H1 (cell line): ENCODE measurements around the gene GLYR1. TPM values are rescaled to one million over a fixed set of nuclear protein-coding genes. Genes with fewer than 3 reads are reported as not detected.

Experiments
- CTCF ChIA-PET: fragments of 300-600 bp; sonication (Branson Sonifier 250); formaldehyde crosslinking; loops from one replicate; lab custom pipeline; 2021; ENCODE audit not compliant: partially characterized antibody; lab: Charles Lee
- POLR2A ChIA-PET: fragments of 300-600 bp; sonication (Branson Sonifier 250); formaldehyde crosslinking; loops from one replicate; lab custom pipeline; 2021; ENCODE audit warnings: inconsistent platforms; ENCODE audit not compliant: partially characterized antibody; lab: Charles Lee
- DNase-seq, 2 experiments: peaks; one replicate each; pipeline versions ENCODE4 v3.0.0 to v3.0.0-alpha.2; 2010 to 2022; ENCODE audit warnings: low spot score in 2 of 2, low read depth in 1 of 2, mixed read lengths in 1 of 2
- FAIRE-seq: peaks from 2 replicates; lab custom pipeline; 2011; peaks lifted over from hg19 to GRCh38; lab: Jason Lieb, UNC
- H2AFZ ChIP-seq: 2 replicates; pipeline ENCODE4 v1.8.1; 2012; ENCODE audit warnings: low read length, inconsistent platforms
- H2AK5ac ChIP-seq: 2 replicates; pipeline ENCODE4 v1.6.1; 2013; ENCODE audit warnings: low read depth, low read length
- H2BK120ac ChIP-seq: replicated peaks from 2 replicates; pipeline ENCODE3; 2013; ENCODE audit warnings: low read depth, low read length, inconsistent platforms
- H2BK12ac ChIP-seq: 2 replicates; pipeline ENCODE4 v1.6.1; 2013; ENCODE audit warnings: low read depth, low read length
- H2BK15ac ChIP-seq: 2 replicates; pipeline ENCODE4 v1.6.1; 2013; ENCODE audit warnings: low read length
- H2BK20ac ChIP-seq: 2 replicates; pipeline ENCODE4 v1.6.1; 2013; ENCODE audit warnings: low read length
- H2BK5ac ChIP-seq: 2 replicates; pipeline ENCODE4 v1.6.1; 2013; ENCODE audit warnings: low read depth, low read length
- H3K14ac ChIP-seq: 2 replicates; pipeline ENCODE4 v1.6.1; 2013; ENCODE audit warnings: inconsistent platforms; ENCODE audit not compliant: insufficient read length
- H3K18ac ChIP-seq: 2 replicates; pipeline ENCODE4 v1.6.1; 2013; ENCODE audit warnings: low read length; ENCODE audit errors: extremely low read depth
- H3K23ac ChIP-seq: 2 replicates; pipeline ENCODE4 v1.6.1; 2013; ENCODE audit warnings: inconsistent platforms; ENCODE audit not compliant: insufficient read length
- H3K23me2 ChIP-seq: 2 replicates; pipeline ENCODE4 v1.6.1; 2013; ENCODE audit warnings: low read depth, low read length
- H3K27ac ChIP-seq: 2 replicates; pipeline ENCODE4 v1.6.1; 2011; ENCODE audit warnings: low read depth, low read length, inconsistent platforms
- H3K27me3 ChIP-seq, 4 experiments: replicated peaks in 1 of 4; 1 replicate in 1 of 4; 2 replicates in 3 of 4; pipeline versions ENCODE4 v1.6.1 to v1.8.1; 2011 to 2013; ENCODE audit warnings: low read length in 3 of 4, mild to moderate bottlenecking in 3 of 4, inconsistent platforms in 2 of 4, mixed read lengths in 2 of 4, moderate library complexity in 1 of 4; ENCODE audit not compliant: control insufficient read depth in 3 of 4, insufficient read depth in 3 of 4; ENCODE audit errors: extremely low read depth in 1 of 4
- H3K36me3 ChIP-seq, 4 experiments: 2 replicates each; pipeline versions ENCODE4 v1.6.1 to v1.8.1; 2011 to 2013; ENCODE audit warnings: mild to moderate bottlenecking in 4 of 4, low read length in 3 of 4, moderate library complexity in 2 of 4, control low read depth in 1 of 4, inconsistent platforms in 1 of 4; ENCODE audit not compliant: insufficient read depth in 4 of 4, control insufficient read depth in 2 of 4
- H3K4ac ChIP-seq: replicated peaks from 2 replicates; pipeline ENCODE3; 2013; ENCODE audit warnings: low read length, low read depth, mixed read lengths, inconsistent platforms; ENCODE audit not compliant: insufficient read length
- H3K4me1 ChIP-seq, 4 experiments: replicated peaks in 1 of 4; 1 replicate in 1 of 4; 2 replicates in 3 of 4; pipeline versions ENCODE4 v1.6.1 to v1.8.1; 2011 to 2013; ENCODE audit warnings: low read length in 3 of 4, inconsistent platforms in 2 of 4, mixed read lengths in 1 of 4; ENCODE audit not compliant: insufficient read depth in 4 of 4, control insufficient read depth in 3 of 4
- H3K4me2 ChIP-seq, 2 experiments: 2 replicates each; pipeline versions ENCODE4 v1.6.1 to v1.8.1; 2011 to 2013; ENCODE audit warnings: low read depth in 2 of 2, low read length in 2 of 2, control low read depth in 1 of 2, inconsistent platforms in 1 of 2, mild to moderate bottlenecking in 1 of 2; ENCODE audit not compliant: insufficient read depth in 1 of 2
- H3K4me3 ChIP-seq, 4 experiments: fragments of 200-600, 300-600 bp in 1 of 4; sonication (generic), shearing (Covaris generic), sonication (Bioruptor Twin) in 1 of 4; 2 replicates each; pipeline versions ENCODE4 v1.5.1 to v1.8.1; 2011 to 2016; ENCODE audit warnings: low read length in 4 of 4, low read depth in 3 of 4, control low read depth in 2 of 4, inconsistent platforms in 2 of 4, mild to moderate bottlenecking in 2 of 4, mixed read lengths in 1 of 4, moderate library complexity in 1 of 4; ENCODE audit not compliant: insufficient read depth in 2 of 4; ENCODE audit errors: extremely low read depth in 1 of 4
- H3K56ac ChIP-seq: replicated peaks from 2 replicates; pipeline ENCODE3; 2013; ENCODE audit warnings: low read depth, mild to moderate bottlenecking, mixed read lengths, low read length, inconsistent platforms; ENCODE audit not compliant: insufficient read length
- H3K79me1 ChIP-seq: 2 replicates; pipeline ENCODE4 v1.6.1; 2013; ENCODE audit warnings: low read depth, low read length, control low read depth
- H3K79me2 ChIP-seq, 2 experiments: 2 replicates each; pipeline versions ENCODE4 v1.6.1 to v1.8.1; 2012 to 2013; ENCODE audit warnings: low read length in 2 of 2, mild to moderate bottlenecking in 2 of 2, inconsistent platforms in 1 of 2; ENCODE audit not compliant: insufficient read depth in 2 of 2, control insufficient read depth in 1 of 2
- H3K9ac ChIP-seq, 4 experiments: replicated peaks in 1 of 4; 1 replicate in 1 of 4; 2 replicates in 3 of 4; pipeline versions ENCODE4 v1.6.1 to v1.8.1; 2011 to 2013; ENCODE audit warnings: low read depth in 3 of 4, low read length in 3 of 4, control low read depth in 2 of 4, mild to moderate bottlenecking in 2 of 4, moderate library complexity in 2 of 4, inconsistent platforms in 1 of 4; ENCODE audit errors: extremely low read depth in 1 of 4
- H3K9me3 ChIP-seq, 2 experiments: 2 replicates each; pipeline versions ENCODE4 v1.6.1 to v1.8.1; 2012 to 2013; ENCODE audit warnings: mild to moderate bottlenecking in 2 of 2, moderate library complexity in 2 of 2, control low read depth in 1 of 2, inconsistent platforms in 1 of 2, low read depth in 1 of 2, low read length in 1 of 2, mixed read lengths in 1 of 2; ENCODE audit not compliant: insufficient read depth in 2 of 2
- H4K20me1 ChIP-seq, 2 experiments: replicated peaks in 1 of 2; 2 replicates each; pipeline versions ENCODE3 to v1.8.1; 2011 to 2013; ENCODE audit warnings: inconsistent platforms in 2 of 2, low read length in 2 of 2, mild to moderate bottlenecking in 1 of 2; ENCODE audit not compliant: insufficient read depth in 2 of 2, control insufficient read depth in 1 of 2
- H4K5ac ChIP-seq: 2 replicates; pipeline ENCODE4 v1.6.1; 2013; ENCODE audit warnings: low read length, low read depth, mixed read lengths, inconsistent platforms; ENCODE audit not compliant: insufficient read length
- H4K8ac ChIP-seq: 2 replicates; pipeline ENCODE4 v1.8.0; 2013; ENCODE audit warnings: mild to moderate bottlenecking, moderate library complexity, low read length, inconsistent platforms; ENCODE audit not compliant: insufficient read depth; ENCODE audit errors: extremely low read depth
- H4K91ac ChIP-seq: replicated peaks from 2 replicates; pipeline ENCODE3; 2013; ENCODE audit warnings: low read length, mixed read lengths, inconsistent platforms; ENCODE audit not compliant: insufficient read length
- BRCA1 ChIP-seq: IDR thresholded peaks from 2 replicates; pipeline ENCODE4 v1.6.1; 2012; ENCODE audit warnings: low read depth, low read length, improper control_type of control experiment
- CHD2 ChIP-seq: IDR thresholded peaks from 2 replicates; pipeline ENCODE4 v1.6.1; 2012; ENCODE audit warnings: low read length, improper control_type of control experiment
- EP300 ChIP-seq, 2 experiments: IDR thresholded peaks; 1 replicate in 1 of 2; 2 replicates in 1 of 2; pipeline ENCODE4 v1.6.1; 2011 to 2012; ENCODE audit warnings: low read depth in 2 of 2, low read length in 2 of 2, mild to moderate bottlenecking in 2 of 2, borderline replicate concordance in 1 of 2, inconsistent platforms in 1 of 2, moderate library complexity in 1 of 2
- GABPA ChIP-seq: IDR thresholded peaks from 2 replicates; pipeline ENCODE4 v1.6.1; 2011; ENCODE audit warnings: mild to moderate bottlenecking, low read length, moderate library complexity, borderline replicate concordance; ENCODE audit not compliant: insufficient read depth
- HDAC6 ChIP-seq: IDR thresholded peaks from one replicate; pipeline ENCODE4 v1.7.1; 2012; ENCODE audit warnings: low read depth, mild to moderate bottlenecking, inconsistent platforms, low read length, moderate library complexity
- KDM5A ChIP-seq: fragments of 200-600 bp; IDR thresholded peaks from 2 replicates; pipeline ENCODE4 v1.7.1; 2012; ENCODE audit warnings: mild to moderate bottlenecking, low read length, inconsistent platforms, mixed read lengths
- PHF8 ChIP-seq: fragments of 200-600 bp; sonication (generic); conservative IDR thresholded peaks from 2 replicates; pipeline ENCODE4 v1.7.1; 2012; ENCODE audit warnings: low read depth, mild to moderate bottlenecking, inconsistent platforms, low read length, moderate library complexity
- POLR2AphosphoS5 ChIP-seq: IDR thresholded peaks from 2 replicates; pipeline ENCODE4 v1.6.1; 2011; ENCODE audit warnings: low read depth, low read length
- POU5F1 ChIP-seq: IDR thresholded peaks from 2 replicates; pipeline ENCODE4 v1.6.1; 2011; ENCODE audit warnings: low read depth, mild to moderate bottlenecking, low read length, moderate library complexity
- RAD21 ChIP-seq, 2 experiments: IDR thresholded peaks in 1 of 2; conservative IDR thresholded peaks in 1 of 2; 2 replicates each; pipeline ENCODE4 v1.6.1; 2011; ENCODE audit warnings: low read depth in 2 of 2, low read length in 2 of 2, improper control_type of control experiment in 1 of 2, inconsistent platforms in 1 of 2, mild to moderate bottlenecking in 1 of 2, moderate library complexity in 1 of 2
- SIRT6 ChIP-seq: IDR thresholded peaks from one replicate; pipeline ENCODE4 v1.7.1; 2012; ENCODE audit warnings: low read length, inconsistent platforms
- SIX5 ChIP-seq: IDR thresholded peaks from 2 replicates; pipeline ENCODE4 v1.6.1; 2011; ENCODE audit warnings: mild to moderate bottlenecking, low read depth, low read length
- SP1 ChIP-seq: IDR thresholded peaks from 2 replicates; pipeline ENCODE4 v1.6.1; 2011; ENCODE audit warnings: low read depth, low read length
- TAF1 ChIP-seq: IDR thresholded peaks from 2 replicates; pipeline ENCODE4 v1.6.1; 2011; ENCODE audit warnings: mild to moderate bottlenecking, low read depth, low read length
- WGBS, 2 experiments: shearing (Covaris generic) in 1 of 2; methylation state at CpG; one replicate each; pipeline versions ENCODE4 v1.1.6 to v1.1.7; 2013 to 2015; ENCODE audit warnings: low lambda C conversion rate in 2 of 2, mixed read lengths in 2 of 2, inconsistent platforms in 1 of 2, low coverage in 1 of 2, missing lambda C conversion rate in 1 of 2; ENCODE audit not compliant: insufficient replicate concordance in 2 of 2, insufficient coverage in 1 of 2, insufficient read length in 1 of 2; ENCODE audit errors: extremely low coverage in 1 of 2, missing lambda C conversion rate in 1 of 2; 5-methylcytosine and 5-hydroxymethylcytosine counted together
- polyA plus RNA-seq, 7 experiments: library from polyadenylated mRNA; depleted of rRNA in 3 of 7; stranded (reverse) in 5 of 7; unstranded in 2 of 7; fragments of >200 nt in 5 of 7; fragments of 200-250 nt in 2 of 7; gene quantifications; 1 replicate in 5 of 7; 2 replicates in 1 of 7; 4 replicates in 1 of 7; pipeline versions ENCODE4 v1.2.1 to v1.2.3, GENCODE V29; 2011 to 2013; ENCODE audit warnings: missing spikeins in 2 of 7, mixed read lengths in 2 of 7
- total RNA-seq: library from RNA; stranded (reverse); fragmentation: NEBNext Ultra II Directional; extraction: Animal tissue kit (Norgen Biotek cat#: 25700); gene quantifications from 2 replicates; pipeline ENCODE4 v1.2.1, GENCODE V29; 2021
- TF ChIP-seq, protein P1 (sequence below): IDR thresholded peaks from 2 replicates; pipeline ENCODE4 v1.6.1; 2011; ENCODE audit warnings: low read depth, mild to moderate bottlenecking, low read length; ENCODE audit not compliant: insufficient read depth

GLYR1 gene
- total and polyA plus RNA-seq, 2 of the 8 experiments (the other 6 are each of a cell fraction or from before 2014, with no cell fraction given) = 50.2 to 115 TPM

DNA sequence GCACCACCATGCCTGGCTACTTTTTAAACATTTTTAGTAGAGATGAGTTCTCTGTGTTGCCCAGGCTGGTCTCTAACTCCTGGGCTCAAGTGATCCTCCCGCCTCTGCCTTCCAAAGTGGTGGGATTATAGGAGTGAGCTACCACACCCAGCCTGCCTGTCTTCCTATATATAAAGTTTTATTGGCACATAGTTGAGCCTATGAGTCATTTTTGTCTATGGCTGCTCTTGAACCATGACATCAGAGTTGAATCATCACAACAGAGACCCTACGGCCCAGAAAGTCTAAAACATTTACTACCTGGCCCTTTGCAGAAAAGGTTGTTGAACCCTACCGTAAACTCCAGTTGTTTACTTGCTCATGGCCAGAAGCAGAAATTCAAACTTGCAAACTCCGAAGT is 66.9 kb downstream of the GLYR1 start:
- Histone ChIP-seq H3K4me2 (no peak overlapping the region), H3K9ac (no peak overlapping the region), H3K27me3 (no peaks in the 10 kb centered on the region), H4K8ac (no peak overlapping the region), H3K14ac (no peak overlapping the region), H2AK5ac (no peak overlapping the region), H4K5ac (no peak overlapping the region), H3K36me3 (no peaks in the 10 kb centered on the region), H4K20me1 (no peaks in the 10 kb centered on the region), H2BK120ac (no peak overlapping the region), H3K23me2 (no peaks in the 10 kb centered on the region), H3K23ac (no peak overlapping the region), H3K18ac (no peak overlapping the region), H2AFZ (no peak overlapping the region), H2BK15ac (no peak overlapping the region), H3K79me2 (no peaks in the 10 kb centered on the region), H3K9me3 (no peaks in the 10 kb centered on the region), H4K91ac (no peak overlapping the region), H3K27ac (no peak overlapping the region), H3K4me3 (no peak overlapping the region), H3K56ac (no peak overlapping the region), H3K79me1 (no peaks in the 10 kb centered on the region), H2BK12ac (no peak overlapping the region), H3K4me1 (no peaks in the 10 kb centered on the region), H2BK5ac (no peak overlapping the region), H3K4ac (no peak overlapping the region), H2BK20ac (no peak overlapping the region)
- POLR2A ChIA-PET = interaction anchor here (0.6 kb wide), 1 partner anchor 311 kb away, joined by 3 read pairs; no protein-coding TSS in a partner anchor
- FAIRE-seq (no peak), DNase-seq (no peak)
- 87% methylated on average over 4 of the region's 4 CpGs; no CpG with 5 or more reads in 1 of the 2 experiments for WGBS, 2 experiments
- CTCF ChIA-PET = no interaction called here
- TF ChIP-seq HDAC6 (no peak), POU5F1 (no peak), TAF1 (no peak), SIRT6 (no peak), SIX5 (no peak), GABPA (no peak), PHF8 (no peak), KDM5A (no peak), POLR2AphosphoS5 (no peak), EP300 (IDR thresholded peaks at IDR 0.05; ENCODE audit: borderline replicate concordance in 1 of 2, low read depth in 2 of 2, low read length in 2 of 2) (no peak), SP1 (no peak), CHD2 (no peak), BRCA1 (no peak), RAD21 (IDR thresholded peaks at IDR 0.05 in 1 of 2, conservative IDR thresholded peaks at IDR 0.05 in 1 of 2; ENCODE audit: low read depth in 2 of 2, low read length in 2 of 2) (no peak)
- TF ChIP-seq, protein P1, sequence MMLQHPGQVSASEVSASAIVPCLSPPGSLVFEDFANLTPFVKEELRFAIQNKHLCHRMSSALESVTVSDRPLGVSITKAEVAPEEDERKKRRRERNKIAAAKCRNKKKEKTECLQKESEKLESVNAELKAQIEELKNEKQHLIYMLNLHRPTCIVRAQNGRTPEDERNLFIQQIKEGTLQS = no peak
